HCT116 (cell line): ENCODE measurements around the gene FLRT1. TPM values are rescaled to one million over a fixed set of nuclear protein-coding genes. Genes with fewer than 3 reads are reported as not detected.

ENCODE experiments used
- ATAC-seq: fragments of 200-7000 bp; cut with Tn5 transposase; 2 replicates; pipeline ENCODE4 v1.9.1; 2020; ENCODE audit warnings: mild to moderate bottlenecking, moderate library complexity
- BruUV-seq: library from RNA; stranded (reverse); fragments of 400-500 nt; replicated peaks from 2 replicates; lab custom pipeline; 2021; lab: Mats Ljungman, UMichigan
- CTCF ChIA-PET: fragments of 300-600 bp; sonication (Branson Sonifier 250); formaldehyde crosslinking; loops from one replicate; lab custom pipeline; 2021; ENCODE audit warnings: antibody characterized with exemption; lab: Charles Lee
- POLR2A ChIA-PET: fragments of 300-600, 350-600 bp; sonication (Branson Sonifier 250); formaldehyde crosslinking; loops from one replicate; lab custom pipeline; 2021; ENCODE audit warnings: antibody characterized with exemption; lab: Charles Lee
- RAD21 ChIA-PET, 2 experiments: fragments of 300-600 bp; sonication (Branson Sonifier 250); formaldehyde crosslinking; loops; one replicate each; lab custom pipeline; 2023; ENCODE audit warnings: low total read pairs in 2 of 2; ENCODE audit not compliant: uncharacterized antibody in 2 of 2, unreplicated experiment in 2 of 2, low non-redundant PET in 1 of 2; lab: Charles Lee
- DNase-seq: peaks from one replicate; pipeline ENCODE4 v3.0.0-alpha.2; 2010; ENCODE audit warnings: low read depth, low spot score
- H2AFZ ChIP-seq: fragments of 200-600 bp; shearing (Covaris generic), sonication (generic); 2 replicates; pipeline ENCODE4 v1.6.1; 2017; ENCODE audit warnings: low read depth, mixed run types, mixed read lengths, antibody characterized with exemption, low read length; ENCODE audit not compliant: poor library complexity, severe bottlenecking
- H3K27ac ChIP-seq: 2 replicates; pipeline ENCODE4 v1.5.1; 2012; ENCODE audit warnings: low read depth, low read length
- H3K27me3 ChIP-seq: fragments of 200-600 bp; sonication (generic); 2 replicates; pipeline ENCODE4 v1.6.1; 2016; ENCODE audit warnings: mixed run types, low read length, mixed read lengths; ENCODE audit not compliant: insufficient read depth
- H3K36me3 ChIP-seq, 2 experiments: fragments of 200-500 bp in 1 of 2; fragments of 200-600 bp in 1 of 2; sonication (Bioruptor generic) in 1 of 2; sonication (generic) in 1 of 2; 2 replicates each; pipeline versions ENCODE4 v1.5.1 to v1.6.1; 2014 to 2016; ENCODE audit warnings: low read length in 2 of 2, inconsistent platforms in 1 of 2, mixed read lengths in 1 of 2, mixed run types in 1 of 2; ENCODE audit not compliant: insufficient read depth in 2 of 2, control insufficient read depth in 1 of 2
- H3K4me1 ChIP-seq, 2 experiments: fragments of 200-600 bp in 1 of 2; sonication (generic) in 1 of 2; 2 replicates each; pipeline versions ENCODE4 v1.5.1 to v1.6.1; 2012 to 2017; ENCODE audit warnings: low read length in 2 of 2, inconsistent platforms in 1 of 2, mild to moderate bottlenecking in 1 of 2, mixed read lengths in 1 of 2, mixed run types in 1 of 2, moderate library complexity in 1 of 2; ENCODE audit not compliant: insufficient read depth in 2 of 2, control insufficient read depth in 1 of 2
- H3K4me2 ChIP-seq: fragments of 200-600 bp; sonication (generic); 2 replicates; pipeline ENCODE4 v1.6.1; 2017; ENCODE audit warnings: mixed run types, low read length, mixed read lengths
- H3K4me3 ChIP-seq, 2 experiments: fragments of 200-600 bp in 1 of 2; sonication (generic) in 1 of 2; replicated peaks in 1 of 2; 2 replicates each; pipeline ENCODE4 v1.5.1; 2011 to 2016; ENCODE audit warnings: low read length in 2 of 2, control low read depth in 1 of 2, low read depth in 1 of 2, mild to moderate bottlenecking in 1 of 2, mixed read lengths in 1 of 2, mixed run types in 1 of 2
- H3K79me2 ChIP-seq: fragments of 200-600 bp; sonication (generic); 2 replicates; pipeline ENCODE4 v1.6.1; 2017; ENCODE audit warnings: mild to moderate bottlenecking, mixed run types, low read length, moderate library complexity, mixed read lengths; ENCODE audit not compliant: insufficient read depth
- H3K9ac ChIP-seq: fragments of 200-600 bp; sonication (generic); 2 replicates; pipeline ENCODE4 v1.6.1; 2016; ENCODE audit warnings: low read length, mixed read lengths
- H3K9me2 ChIP-seq: fragments of 200-600 bp; sonication (generic), shearing (Covaris generic); 2 replicates; pipeline ENCODE4 v1.6.1; 2017; ENCODE audit warnings: mixed run types, mild to moderate bottlenecking, moderate library complexity; ENCODE audit not compliant: insufficient read depth
- H3K9me3 ChIP-seq, 2 experiments: fragments of 200-500 bp in 1 of 2; fragments of 200-600 bp in 1 of 2; sonication (Bioruptor generic) in 1 of 2; sonication (generic) in 1 of 2; 2 replicates each; pipeline ENCODE4 v1.6.1; 2014 to 2017; ENCODE audit warnings: low read length in 2 of 2, mixed read lengths in 2 of 2, inconsistent platforms in 1 of 2, low read depth in 1 of 2, mild to moderate bottlenecking in 1 of 2, mixed run types in 1 of 2, moderate library complexity in 1 of 2; ENCODE audit not compliant: control insufficient read depth in 1 of 2, insufficient read depth in 1 of 2
- H4K20me1 ChIP-seq: fragments of 200-600 bp; sonication (generic), shearing (Covaris generic); 2 replicates; pipeline ENCODE4 v1.6.1; 2017; ENCODE audit warnings: mixed run types, mild to moderate bottlenecking, moderate library complexity; ENCODE audit not compliant: insufficient read depth
- ATF3 ChIP-seq: IDR thresholded peaks from 2 replicates; pipeline ENCODE4 v1.6.1; 2012
- CBX3 ChIP-seq: IDR thresholded peaks from 2 replicates; pipeline ENCODE4 v1.6.1; 2012; ENCODE audit warnings: low read depth
- EZH2 ChIP-seq: fragments of 200-600 bp; sonication (generic); IDR thresholded peaks from 2 replicates; pipeline ENCODE4 v1.6.1; 2017; ENCODE audit warnings: antibody characterized with exemption, mixed run types
- FOSL1 ChIP-seq: IDR thresholded peaks from 2 replicates; pipeline ENCODE4 v1.6.1; 2012; ENCODE audit warnings: low read depth
- MAX ChIP-seq: IDR thresholded peaks from 2 replicates; pipeline ENCODE4 v1.6.1; 2012
- POLR2A ChIP-seq: IDR thresholded peaks from 2 replicates; pipeline ENCODE4 v1.7.0; 2011; ENCODE audit warnings: borderline replicate concordance; ENCODE audit not compliant: insufficient read depth, insufficient read length; ENCODE audit errors: extremely low read depth
- POLR2AphosphoS5 ChIP-seq: IDR thresholded peaks from 2 replicates; pipeline ENCODE4 v1.6.1; 2011; ENCODE audit warnings: mild to moderate bottlenecking, low read depth, low read length, moderate library complexity
- SIN3A ChIP-seq: IDR thresholded peaks from 2 replicates; pipeline ENCODE4 v1.6.1; 2012; ENCODE audit warnings: low read depth
- SP1 ChIP-seq: IDR thresholded peaks from 2 replicates; pipeline ENCODE4 v1.6.1; 2012; ENCODE audit warnings: low read depth
- SRF ChIP-seq: IDR thresholded peaks from 2 replicates; pipeline ENCODE4 v1.6.1; 2012; ENCODE audit warnings: low read depth
- YY1 ChIP-seq: IDR thresholded peaks from 2 replicates; pipeline ENCODE4 v1.6.1; 2011; ENCODE audit warnings: low read length, low read depth, moderate library complexity, mild to moderate bottlenecking; ENCODE audit not compliant: insufficient replicate concordance; ENCODE audit errors: extremely low read depth
- ZBTB33 ChIP-seq: IDR thresholded peaks from 2 replicates; pipeline ENCODE4 v1.6.1; 2011; ENCODE audit warnings: mild to moderate bottlenecking, low read length, moderate library complexity; ENCODE audit not compliant: insufficient replicate concordance; ENCODE audit errors: extremely low read depth
- intact Hi-C: fragments of 100-400 bp; cut with micrococcal nuclease; formaldehyde crosslinking; loops from 2 replicates; pipeline ENCODE4 v1.10.0; 2022
- total RNA-seq: library from RNA; stranded (reverse); gene quantifications from one replicate; pipeline ENCODE4 v1.2.1, GENCODE V29; 2021; ENCODE audit not compliant: unreplicated experiment
- TF ChIP-seq, protein P1 (sequence below), 3 experiments: fragments of 200-600 bp in 1 of 3; sonication (generic) in 1 of 3; IDR thresholded peaks in 2 of 3; conservative IDR thresholded peaks in 1 of 3; 2 replicates each; pipeline ENCODE4 v1.5.1; 2012 to 2017; ENCODE audit warnings: low read depth in 2 of 3, low read length in 2 of 3, antibody characterized with exemption in 1 of 3, borderline replicate concordance in 1 of 3, control low read depth in 1 of 3, mild to moderate bottlenecking in 1 of 3, mixed read lengths in 1 of 3, mixed run types in 1 of 3, moderate library complexity in 1 of 3; ENCODE audit not compliant: insufficient read depth in 1 of 3

FLRT1 gene
- total RNA-seq, 1 experiment from 2014 or later: 0.15 TPM

- no peak for ATAC-seq
- no peak for TF ChIP-seq YY1
- TF ChIP-seq SP1: no peak
- TF ChIP-seq FOSL1: no peak
- TF ChIP-seq SIN3A: no peak
- no peak for TF ChIP-seq SRF
- TF ChIP-seq, protein P1, sequence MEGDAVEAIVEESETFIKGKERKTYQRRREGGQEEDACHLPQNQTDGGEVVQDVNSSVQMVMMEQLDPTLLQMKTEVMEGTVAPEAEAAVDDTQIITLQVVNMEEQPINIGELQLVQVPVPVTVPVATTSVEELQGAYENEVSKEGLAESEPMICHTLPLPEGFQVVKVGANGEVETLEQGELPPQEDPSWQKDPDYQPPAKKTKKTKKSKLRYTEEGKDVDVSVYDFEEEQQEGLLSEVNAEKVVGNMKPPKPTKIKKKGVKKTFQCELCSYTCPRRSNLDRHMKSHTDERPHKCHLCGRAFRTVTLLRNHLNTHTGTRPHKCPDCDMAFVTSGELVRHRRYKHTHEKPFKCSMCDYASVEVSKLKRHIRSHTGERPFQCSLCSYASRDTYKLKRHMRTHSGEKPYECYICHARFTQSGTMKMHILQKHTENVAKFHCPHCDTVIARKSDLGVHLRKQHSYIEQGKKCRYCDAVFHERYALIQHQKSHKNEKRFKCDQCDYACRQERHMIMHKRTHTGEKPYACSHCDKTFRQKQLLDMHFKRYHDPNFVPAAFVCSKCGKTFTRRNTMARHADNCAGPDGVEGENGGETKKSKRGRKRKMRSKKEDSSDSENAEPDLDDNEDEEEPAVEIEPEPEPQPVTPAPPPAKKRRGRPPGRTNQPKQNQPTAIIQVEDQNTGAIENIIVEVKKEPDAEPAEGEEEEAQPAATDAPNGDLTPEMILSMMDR (IDR thresholded peaks at IDR 0.05 in 2 of 3, conservative IDR thresholded peaks at IDR 0.05 in 1 of 3; ENCODE audit: borderline replicate concordance in 1 of 3, insufficient read depth in 1 of 3, low read depth in 2 of 3, low read length in 2 of 3): no peak
- no peak for TF ChIP-seq CBX3
- no peak for TF ChIP-seq POLR2A
- no peak for TF ChIP-seq EZH2
- no peak for TF ChIP-seq ATF3
- no peak for TF ChIP-seq ZBTB33
- no peak for TF ChIP-seq MAX
- TF ChIP-seq POLR2AphosphoS5: no peak
- intact Hi-C loops: no loop called here
- no peak overlapping the region for H3K4me2 ChIP-seq
- no peak overlapping the region for H3K9ac ChIP-seq
- ChIA-PET CTCF (no interaction called here), POLR2A (no interaction called here), RAD21 (no interaction called here)
- no peaks in the 10 kb centered on the region for H3K27me3 ChIP-seq
- H4K20me1 ChIP-seq: no peaks in the 10 kb centered on the region
- H3K4me1 ChIP-seq: peaks cover 0 to 9% of the 10 kb centered on the region in 2 experiments; a peak in 2 of 4 replicates
- H3K27ac ChIP-seq: no peak overlapping the region
- BruUV-seq: no TSS peak
- no peaks in the 10 kb centered on the region for H3K79me2 ChIP-seq
- H3K36me3 ChIP-seq: no peaks in the 10 kb centered on the region
- DNase-seq: no peak
- H3K4me3 ChIP-seq: no peak overlapping the region
- H3K9me2 ChIP-seq: no peaks in the 10 kb centered on the region
- no peak overlapping the region for H2AFZ ChIP-seq
- H3K9me3 ChIP-seq: no peaks in the 10 kb centered on the region
These were observed 14.0 kb upstream of the FLRT1 start for GRCh38 chr11:64021757-64022093.
